ENCODE results near the gene VAPB.
"Not testable (repeated sequence)": the region's sequence is repeated elsewhere in the genome, so short reads cannot be mapped to it uniquely, and the experiment has no call there.

VAPB gene

GRCh38 chr20:58408603-58409246 lies 19.7 kb downstream of the VAPB start:
- DNase-seq = no peak

GRCh38 chr20:58414216-58414615 lies 25.2 kb downstream of the VAPB start:
- DNase-seq = not testable (repeated sequence)

- not testable (repeated sequence) for DNase-seq
Measured at GRCh38 chr20:58414786-58415185, 25.8 kb downstream of the VAPB start.

GRCh38 chr20:58416057-58416456 lies 27.0 kb downstream of the VAPB start:
- no peak for DNase-seq

- no peak for DNase-seq
Measured at GRCh38 chr20:58416835-58417234, 27.8 kb downstream of the VAPB start.

GRCh38 chr20:58417438-58417837 lies 28.4 kb downstream of the VAPB start:
- DNase-seq = no peak

GRCh38 chr20:58418949-58419748 lies 30.1 kb downstream of the VAPB start:
- no peak for DNase-seq

GRCh38 chr20:58420798-58421496 lies 31.9 kb downstream of the VAPB start:
- no peak for DNase-seq

- DNase-seq = no peak
Measured at GRCh38 chr20:58421497-58421850, 32.4 kb downstream of the VAPB start.

GRCh38 chr20:58424218-58424969 lies 35.4 kb downstream of the VAPB start:
- DNase-seq = no peak

- DNase-seq = not testable (repeated sequence)
Measured at GRCh38 chr20:58427571-58427970, 38.5 kb downstream of the VAPB start.

GRCh38 chr20:58428364-58428763 lies 39.3 kb downstream of the VAPB start:
- no peak for DNase-seq

- no peak for DNase-seq
Measured at GRCh38 chr20:58429303-58429702, 40.3 kb downstream of the VAPB start.

GRCh38 chr20:58431134-58431533 lies 42.1 kb downstream of the VAPB start:
- no peak for DNase-seq

GRCh38 chr20:58432186-58432954 lies 43.3 kb downstream of the VAPB start:
- no peak for DNase-seq

GRCh38 chr20:58433029-58433647 lies 44.1 kb downstream of the VAPB start:
- no peak for DNase-seq

GRCh38 chr20:58433759-58434158 lies 44.7 kb downstream of the VAPB start:
- DNase-seq = no peak

- no peak for DNase-seq
Measured at GRCh38 chr20:58434326-58434725, 45.3 kb downstream of the VAPB start.

GRCh38 chr20:58435237-58435636 lies 46.2 kb downstream of the VAPB start:
- no peak for DNase-seq

GRCh38 chr20:58436868-58437645 lies 48.0 kb downstream of the VAPB start:
- DNase-seq = no peak
